Skin epidermis (tissue), 12 donors: Measurements from ENCODE around the gene SIL1.
"Not testable (repeated sequence)": the region's sequence is repeated elsewhere in the genome, so short reads cannot be mapped to it uniquely, and the experiment has no call there.

Experiments
- H3K27ac ChIP-seq, 21 experiments: fragments of 200-600 bp; sonication (generic) in 11 of 21; one replicate each; pipeline ENCODE4 v1.5.0; 2020; ENCODE audit warnings: mild to moderate bottlenecking in 3 of 21, inconsistent platforms in 2 of 21, moderate library complexity in 2 of 21
- H3K4me3 ChIP-seq, 7 experiments: fragments of 200-600 bp; sonication (generic) in 2 of 7; one replicate each; pipeline ENCODE4 v1.5.0; 2020; ENCODE audit warnings: inconsistent platforms in 2 of 7, mild to moderate bottlenecking in 2 of 7, moderate library complexity in 1 of 7

The SIL1 gene

GRCh38 chr5:139205586-139205985 lies 7.4 kb upstream of the SIL1 start:
- no peak overlapping the region for H3K4me3 ChIP-seq
- H3K27ac ChIP-seq: no peak overlapping the region

DNA sequence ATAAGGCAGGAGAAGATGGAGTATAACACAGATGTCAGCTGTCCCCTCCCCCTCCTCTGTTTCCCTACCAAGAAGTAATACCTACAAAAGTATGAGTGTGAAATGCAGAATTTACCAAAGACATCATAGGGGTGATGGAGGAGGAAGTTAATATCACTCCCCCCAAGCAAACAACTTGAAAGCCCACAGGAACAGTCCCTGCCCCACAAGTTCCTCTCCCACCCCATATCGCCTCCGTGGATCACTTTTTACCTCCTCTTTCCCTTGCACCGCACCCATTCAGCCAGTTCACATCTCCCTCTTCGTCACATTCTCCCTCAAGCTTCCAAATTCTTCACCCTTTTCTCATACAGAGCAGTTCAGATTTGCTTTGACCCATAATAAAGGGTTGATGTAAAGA lies 7.0 kb upstream of the SIL1 start:
- Histone ChIP-seq H3K4me3 (no peak overlapping the region), H3K27ac (no peak overlapping the region)

GRCh38 chr5:139204196-139204595 lies 6.0 kb upstream of the SIL1 start:
- Histone ChIP-seq H3K27ac (no peak overlapping the region), H3K4me3 (no peak overlapping the region)

DNA sequence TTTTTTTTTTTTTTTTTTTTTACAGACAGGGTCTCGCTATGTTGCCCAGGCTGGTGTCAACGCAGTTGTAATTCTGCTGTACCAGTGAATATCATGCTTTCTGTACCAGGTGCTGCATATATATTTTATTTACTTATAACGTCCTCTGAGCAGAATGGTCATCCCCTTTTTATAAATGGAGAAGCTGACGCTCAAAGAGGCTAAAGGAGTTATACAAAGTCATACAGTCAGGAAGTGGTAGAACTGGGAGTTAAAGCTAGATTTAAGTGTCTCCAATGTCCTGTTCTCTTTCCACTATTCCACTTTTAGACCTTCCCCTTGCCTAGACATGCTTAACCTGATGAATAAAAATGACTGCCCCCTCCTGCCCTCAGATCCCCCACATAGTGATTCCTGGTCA lies 1.2 kb upstream of the SIL1 start:
- H3K27ac ChIP-seq: no peak overlapping the region

GRCh38 chr5:139196296-139196956 lies 1.7 kb downstream of the SIL1 start:
- Histone ChIP-seq H3K27ac (peak overlapping the region in 4 of 21 experiments; percentile 22 to 95 (median 73)), H3K4me3 (peak overlapping the region in 1 of 7 experiments; percentile 6)

More for the DNA sequence above, 1.2 kb upstream of the SIL1 start:
- no peak overlapping the region for H3K4me3 ChIP-seq

GRCh38 chr5:139194486-139194885 lies 3.7 kb downstream of the SIL1 start:
- Histone ChIP-seq H3K4me3 (no peak overlapping the region), H3K27ac (no peak overlapping the region)

- H3K27ac ChIP-seq: no peak overlapping the region
These were observed 4.2 kb downstream of the SIL1 start for GRCh38 chr5:139193928-139194327.

GRCh38 chr5:139192906-139193305 lies 5.3 kb downstream of the SIL1 start:
- H3K27ac ChIP-seq, H3K4me3 ChIP-seq: not testable (repeated sequence)

More at GRCh38 chr5:139193928-139194327, 4.2 kb downstream of the SIL1 start:
- no peak overlapping the region for H3K4me3 ChIP-seq

DNA sequence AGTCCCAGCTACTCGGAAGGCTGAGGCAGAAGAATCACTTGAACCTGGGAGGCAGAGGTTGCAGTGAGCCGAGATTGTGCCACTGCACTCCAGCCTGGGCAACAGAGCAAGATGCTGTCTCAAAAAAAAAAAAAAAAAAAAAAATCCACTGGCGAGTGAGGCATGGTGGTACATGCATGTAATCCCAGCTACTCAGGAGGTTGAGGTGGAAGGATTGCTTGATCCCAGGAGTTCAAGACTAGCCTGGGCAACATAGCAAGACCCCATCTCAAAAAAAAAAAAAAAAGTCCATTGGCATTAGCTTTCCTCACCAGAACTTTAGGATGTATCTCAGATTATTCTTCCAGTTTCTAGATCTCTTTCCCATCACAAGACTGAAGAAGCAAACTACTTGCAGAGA lies 6.2 kb downstream of the SIL1 start:
- not testable (repeated sequence) for H3K4me3 ChIP-seq, H3K27ac ChIP-seq

DNA sequence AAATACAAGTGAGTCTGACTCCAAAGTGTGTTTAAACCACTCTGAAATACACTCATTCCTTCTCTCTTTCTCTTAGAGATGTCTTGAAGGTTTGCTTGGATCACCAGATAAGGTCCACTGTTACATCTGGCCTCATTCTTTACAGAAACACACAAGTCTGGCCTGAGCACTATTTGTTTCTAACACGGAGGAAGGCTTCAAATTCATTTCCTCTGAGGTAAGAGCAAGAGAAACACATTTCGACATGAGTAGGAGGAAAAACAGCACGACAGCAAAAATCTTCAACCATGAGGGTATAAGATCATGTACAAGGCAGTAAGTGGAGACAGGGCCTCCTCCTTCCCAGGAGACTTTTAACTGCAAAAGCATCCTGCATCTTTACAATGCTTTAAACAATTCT lies 8.0 kb downstream of the SIL1 start:
- H3K4me3 ChIP-seq: no peak overlapping the region
- peak overlapping the region in 2 of 21 experiments; percentile 26 to 57 for H3K27ac ChIP-seq

GRCh38 chr5:139188558-139189270 lies 9.5 kb downstream of the SIL1 start:
- Histone ChIP-seq H3K4me3 (no peak overlapping the region), H3K27ac (no peak overlapping the region)

DNA sequence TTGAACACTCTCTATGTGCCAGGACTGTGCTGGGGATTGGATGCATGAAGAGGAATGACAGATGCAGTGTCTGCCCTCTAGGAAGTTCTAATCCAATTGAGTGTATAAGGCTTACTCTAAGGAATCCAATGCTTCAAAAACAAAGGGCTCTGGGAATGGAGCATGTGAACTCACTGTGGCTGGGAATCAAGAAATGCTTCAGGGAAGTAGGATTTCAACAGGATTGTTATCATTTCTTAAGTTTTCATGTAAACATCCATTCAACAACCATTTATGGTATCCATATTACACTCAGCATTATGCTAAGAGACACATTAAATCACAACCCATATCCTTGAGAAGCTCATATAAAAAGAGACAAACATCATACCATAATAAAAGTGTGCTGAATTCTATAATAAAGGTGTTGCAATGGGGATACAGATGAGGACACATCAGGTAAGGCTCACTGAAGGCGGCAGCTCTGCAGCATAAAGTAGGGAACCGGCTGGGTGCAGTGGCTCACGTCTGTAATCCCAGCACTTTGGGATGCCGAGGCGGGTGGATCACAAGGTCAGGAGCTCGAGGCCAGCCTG lies 11.3 kb downstream of the SIL1 start:
- H3K4me3 ChIP-seq: no peak overlapping the region
- no peak overlapping the region for H3K27ac ChIP-seq

DNA sequence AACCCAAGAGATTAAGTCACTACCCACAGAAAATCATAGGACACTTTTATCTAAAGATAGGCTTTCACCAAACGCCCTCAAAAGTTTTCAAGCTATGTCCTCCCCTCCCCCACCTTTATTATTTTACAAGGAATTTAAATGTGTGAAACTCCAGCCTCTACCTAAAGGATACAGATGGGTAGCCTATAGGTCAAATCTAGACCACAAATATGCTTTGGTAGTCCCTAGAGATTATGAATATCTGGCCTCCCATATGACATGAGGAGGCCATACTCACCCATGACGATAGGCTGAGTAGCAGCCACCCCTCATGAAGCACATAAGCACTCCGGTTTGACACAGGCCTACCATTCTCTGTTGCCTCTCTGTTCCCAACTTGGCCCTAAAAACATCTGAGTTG lies 11.9 kb downstream of the SIL1 start:
- Histone ChIP-seq H3K27ac (no peak overlapping the region), H3K4me3 (no peak overlapping the region)

GRCh38 chr5:139185589-139185988 lies 12.6 kb downstream of the SIL1 start:
- Histone ChIP-seq H3K4me3 (no peak overlapping the region), H3K27ac (no peak overlapping the region)

DNA sequence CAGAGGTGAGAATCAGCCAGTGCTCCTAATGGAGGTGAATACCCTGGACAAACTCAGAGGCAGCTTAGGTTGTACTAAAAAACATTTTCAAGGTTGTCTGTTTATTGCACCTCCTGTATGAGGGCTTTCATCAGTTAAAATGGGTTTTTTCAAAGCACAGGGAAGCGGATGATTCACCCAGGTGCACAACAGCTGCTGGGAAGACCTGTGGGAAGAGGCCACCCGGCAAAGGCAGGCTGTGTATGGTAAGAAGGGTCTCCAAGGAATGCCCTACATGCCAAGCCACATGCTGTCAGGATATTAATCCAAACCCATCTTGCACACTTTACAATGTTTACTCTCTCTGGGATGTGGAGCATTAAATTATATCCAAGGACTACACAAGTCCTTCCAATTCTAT lies 14.7 kb downstream of the SIL1 start:
- H3K4me3 ChIP-seq: no peak overlapping the region
- H3K27ac ChIP-seq: no peak overlapping the region

GRCh38 chr5:139182528-139183296 lies 15.5 kb downstream of the SIL1 start:
- peak overlapping the region in 1 of 21 experiments; percentile 20 for H3K27ac ChIP-seq

DNA sequence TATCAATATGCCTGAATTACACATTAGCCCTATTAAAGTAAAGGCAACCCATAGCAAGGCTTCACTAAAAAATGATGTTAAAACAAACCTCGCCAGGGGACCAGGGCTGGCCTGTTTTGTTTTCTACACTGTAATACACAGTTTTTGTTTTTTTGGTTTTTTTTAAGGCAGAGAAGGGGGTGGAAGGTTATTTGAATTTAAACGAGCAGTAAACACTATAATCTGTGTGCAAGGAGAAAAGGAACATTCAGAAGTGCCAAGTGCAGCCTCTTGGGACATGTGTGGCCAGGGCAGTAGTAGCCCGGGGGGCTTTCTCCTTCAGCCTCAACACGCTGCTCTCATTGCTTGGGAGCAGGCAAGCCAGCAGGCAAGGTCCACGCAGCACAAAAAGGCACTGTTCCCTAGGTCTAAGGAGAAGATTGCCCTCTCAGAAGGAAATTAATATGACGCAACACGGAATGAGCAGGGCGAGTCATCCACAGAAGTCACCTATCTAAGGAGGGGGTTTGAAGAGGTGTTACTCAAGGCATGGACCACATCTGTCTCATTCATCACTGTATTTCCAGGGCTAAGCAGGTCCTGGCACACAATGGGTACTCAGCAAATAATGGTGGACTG lies 16.2 kb downstream of the SIL1 start:
- Histone ChIP-seq H3K27ac (peak overlapping the region in 3 of 21 experiments; percentile 21 to 52 (median 22)), H3K4me3 (no peak overlapping the region)

More at GRCh38 chr5:139182528-139183296, 15.5 kb downstream of the SIL1 start:
- H3K4me3 ChIP-seq: no peak overlapping the region

DNA sequence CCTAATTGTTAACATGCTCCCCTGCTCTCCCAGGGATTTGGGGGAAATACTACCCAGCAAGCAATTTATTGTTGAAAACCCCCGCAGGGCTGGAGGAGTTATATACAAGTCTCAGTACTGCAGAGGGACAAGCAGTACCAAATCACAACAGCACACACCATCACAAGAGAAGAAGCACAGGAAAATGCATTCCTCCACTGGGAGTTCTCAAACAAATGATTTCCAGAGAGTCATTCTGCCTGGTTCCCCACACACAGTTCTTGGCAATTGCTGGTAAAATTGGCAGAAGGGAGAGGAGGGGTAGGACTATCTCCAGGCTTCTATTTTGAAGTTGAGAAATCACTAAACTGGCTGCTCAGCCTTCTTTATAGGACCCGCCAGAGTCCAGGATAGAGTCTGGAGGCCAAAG lies 16.8 kb downstream of the SIL1 start:
- Histone ChIP-seq H3K4me3 (no peak overlapping the region), H3K27ac (peak overlapping the region in 3 of 21 experiments; percentile 14 to 52 (median 21))

DNA sequence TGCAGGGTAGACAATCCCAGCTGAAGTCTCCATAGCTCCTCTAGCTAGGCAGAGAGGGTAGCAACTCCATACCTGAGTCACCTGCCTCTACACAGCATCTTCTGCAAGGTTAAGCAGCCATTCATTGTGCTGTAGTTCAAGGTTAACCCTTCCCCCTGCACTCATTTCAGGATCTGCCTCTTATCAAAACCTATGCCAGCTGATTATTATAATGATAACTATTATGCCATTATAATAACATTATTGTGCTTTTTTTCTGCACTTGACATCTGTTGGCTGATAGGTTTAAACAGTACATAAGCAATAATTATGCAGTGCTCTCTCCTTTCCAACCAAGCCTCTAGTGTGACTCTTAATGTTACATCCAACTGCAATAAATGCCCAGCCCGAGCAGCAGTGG lies 17.3 kb downstream of the SIL1 start:
- Histone ChIP-seq H3K4me3 (no peak overlapping the region), H3K27ac (peak overlapping the region in 1 of 21 experiments; percentile 14)
